Memory B cell (primary cell): ENCODE measurements around the gene EXOC2.

Experiments used
- ATAC-seq: fragments of 150-1000 bp; cut with Tn5 transposase; 2 replicates; pipeline ENCODE4 v1.10.0; 2021; ENCODE audit warnings: low read depth, mild to moderate bottlenecking, moderate library complexity
- DNase-seq, 2 donors: peaks; one replicate each; pipeline ENCODE4 v3.0.0; 2022; ENCODE audit warnings: low spot score in 2 of 2
- H3K27ac Mint-ChIP-seq: one replicate; pipeline ENCODE4 v1.8.0; 2022; ENCODE audit warnings: mild to moderate bottlenecking, moderate library complexity, mixed read lengths
- H3K27me3 Mint-ChIP-seq: one replicate; pipeline ENCODE4 v1.8.0; 2022; ENCODE audit warnings: mixed read lengths
- H3K36me3 Mint-ChIP-seq: one replicate; pipeline ENCODE4 v1.8.0; 2022; ENCODE audit warnings: mild to moderate bottlenecking, mixed read lengths
- H3K4me1 Mint-ChIP-seq: one replicate; pipeline ENCODE4 v1.8.0; 2022; ENCODE audit warnings: mixed read lengths
- H3K4me3 Mint-ChIP-seq: one replicate; pipeline ENCODE4 v1.8.0; 2022; ENCODE audit warnings: mild to moderate bottlenecking, moderate library complexity, mixed read lengths
- H3K9me3 Mint-ChIP-seq: one replicate; pipeline ENCODE4 v1.8.0; 2022; ENCODE audit warnings: mixed read lengths

Gene EXOC2

DNA sequence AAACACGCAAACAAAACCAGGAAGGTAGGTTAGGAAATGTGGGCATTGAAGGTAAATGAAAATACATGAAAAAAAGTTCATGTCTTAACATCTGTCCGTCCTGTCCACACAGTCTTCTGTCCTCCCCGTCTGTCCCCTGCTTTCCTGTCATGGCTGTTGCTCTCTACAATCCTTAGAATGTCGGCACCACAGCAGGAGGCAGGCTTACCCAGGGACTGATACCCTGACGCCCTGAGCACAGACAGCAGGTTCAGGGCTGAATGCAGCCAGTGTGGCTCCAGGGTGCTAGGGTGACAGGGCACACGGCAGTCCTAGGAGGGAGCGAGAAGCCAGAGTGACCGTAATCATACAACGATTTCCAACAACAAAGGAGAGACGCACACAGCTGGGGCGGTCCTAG, 177.7 kb downstream of the EXOC2 start:
- peaks cover 2% of the 10 kb centered on the region for H3K9me3 Mint-ChIP-seq

DNA sequence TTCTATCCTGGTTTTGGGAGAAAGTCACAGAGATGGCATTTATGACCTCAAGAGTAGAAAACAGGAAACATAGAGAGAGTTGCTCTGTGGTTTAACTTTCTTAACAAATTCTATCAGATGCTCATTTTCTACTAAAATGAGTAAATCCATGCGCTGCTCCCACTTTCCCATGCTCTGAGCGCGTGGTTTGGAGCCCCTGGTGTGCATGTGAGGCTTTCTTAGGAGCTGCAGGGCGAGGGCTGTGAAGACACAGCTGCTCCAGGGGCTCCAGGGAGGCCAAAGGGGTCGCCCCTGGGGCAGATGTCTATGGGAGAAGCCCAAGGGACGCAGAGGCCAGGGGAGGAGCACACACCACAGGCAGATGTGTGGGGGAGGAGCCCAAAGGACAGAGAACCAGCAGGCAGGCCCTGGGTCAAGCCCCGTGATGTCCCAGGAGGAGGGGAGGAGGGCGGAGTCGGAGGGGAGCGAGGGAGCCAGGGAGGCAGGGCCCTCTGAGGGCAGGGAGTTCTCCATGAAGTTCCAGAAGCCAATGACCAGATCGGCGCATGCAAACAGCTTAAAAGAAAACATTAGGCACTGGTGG, 178.5 kb downstream of the EXOC2 start:
- Mint-ChIP-seq H3K4me3 (no peak overlapping the region), H3K27me3 (no peaks in the 10 kb centered on the region), H3K27ac (no peak overlapping the region), H3K9me3 (peaks cover 2% of the 10 kb centered on the region), H3K36me3 (peaks cover 16% of the 10 kb centered on the region), H3K4me1 (peaks cover 4% of the 10 kb centered on the region)
- DNase-seq = no peak
- ATAC-seq = no peak

More for the DNA sequence above, 177.7 kb downstream of the EXOC2 start:
- ATAC-seq = no peak
- DNase-seq = no peak
- H3K4me3 Mint-ChIP-seq = no peak overlapping the region
- no peaks in the 10 kb centered on the region for H3K27me3 Mint-ChIP-seq
- H3K27ac Mint-ChIP-seq = no peak overlapping the region
- H3K4me1 Mint-ChIP-seq = peaks cover 4% of the 10 kb centered on the region
- peaks cover 16% of the 10 kb centered on the region for H3K36me3 Mint-ChIP-seq

DNA sequence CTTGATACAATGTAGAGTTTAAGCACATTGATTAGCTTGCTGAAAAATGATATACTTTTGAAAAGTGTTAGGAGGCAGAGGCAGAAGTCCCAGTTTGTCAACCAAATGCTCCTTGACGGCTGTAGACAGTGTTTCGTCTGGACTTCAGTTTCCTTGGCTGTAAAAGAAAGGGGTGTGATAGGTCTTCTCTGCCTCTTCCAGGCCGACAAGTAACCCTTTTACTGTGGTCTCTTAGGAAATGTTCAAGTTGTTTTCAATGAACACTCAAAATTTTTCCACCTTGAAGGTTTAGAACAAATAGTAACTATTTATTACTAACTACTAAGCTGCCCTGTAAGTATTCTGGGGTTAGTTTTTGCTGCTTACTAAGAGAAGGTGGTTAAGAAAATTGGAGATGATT, 179.0 kb downstream of the EXOC2 start:
- no peak overlapping the region for H3K4me3 Mint-ChIP-seq
- H3K9me3 Mint-ChIP-seq = peaks cover 2% of the 10 kb centered on the region
- no peaks in the 10 kb centered on the region for H3K27me3 Mint-ChIP-seq
- DNase-seq (no peak), ATAC-seq (no peak)
- H3K36me3 Mint-ChIP-seq = peaks cover 16% of the 10 kb centered on the region
- no peak overlapping the region for H3K27ac Mint-ChIP-seq
- H3K4me1 Mint-ChIP-seq = peaks cover 7% of the 10 kb centered on the region

DNA sequence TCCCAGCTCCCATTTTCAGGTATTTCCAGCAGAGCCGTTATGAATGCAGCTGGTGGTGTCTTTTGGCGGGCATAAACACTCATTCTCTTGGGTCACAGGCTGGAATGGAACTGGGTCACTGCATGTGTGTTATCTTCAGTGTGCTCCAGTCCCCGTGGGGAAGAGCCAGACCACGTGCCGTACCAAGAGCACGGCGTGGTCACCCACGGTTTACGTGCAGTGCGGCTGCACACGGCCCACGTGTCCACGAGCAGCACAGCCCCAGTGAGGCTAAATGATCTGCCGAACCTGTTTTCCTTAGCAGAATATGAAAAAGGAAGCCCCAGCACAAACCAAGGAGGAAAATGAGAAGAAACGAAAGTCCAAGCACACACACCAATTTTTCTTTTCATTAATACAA, 179.9 kb downstream of the EXOC2 start:
- no peak for DNase-seq
- Mint-ChIP-seq H3K4me1 (peaks cover 10% of the 10 kb centered on the region), H3K27ac (no peak overlapping the region), H3K36me3 (peaks cover 18% of the 10 kb centered on the region), H3K4me3 (no peak overlapping the region), H3K27me3 (no peaks in the 10 kb centered on the region), H3K9me3 (peaks cover 2% of the 10 kb centered on the region)
- ATAC-seq = no peak

DNA sequence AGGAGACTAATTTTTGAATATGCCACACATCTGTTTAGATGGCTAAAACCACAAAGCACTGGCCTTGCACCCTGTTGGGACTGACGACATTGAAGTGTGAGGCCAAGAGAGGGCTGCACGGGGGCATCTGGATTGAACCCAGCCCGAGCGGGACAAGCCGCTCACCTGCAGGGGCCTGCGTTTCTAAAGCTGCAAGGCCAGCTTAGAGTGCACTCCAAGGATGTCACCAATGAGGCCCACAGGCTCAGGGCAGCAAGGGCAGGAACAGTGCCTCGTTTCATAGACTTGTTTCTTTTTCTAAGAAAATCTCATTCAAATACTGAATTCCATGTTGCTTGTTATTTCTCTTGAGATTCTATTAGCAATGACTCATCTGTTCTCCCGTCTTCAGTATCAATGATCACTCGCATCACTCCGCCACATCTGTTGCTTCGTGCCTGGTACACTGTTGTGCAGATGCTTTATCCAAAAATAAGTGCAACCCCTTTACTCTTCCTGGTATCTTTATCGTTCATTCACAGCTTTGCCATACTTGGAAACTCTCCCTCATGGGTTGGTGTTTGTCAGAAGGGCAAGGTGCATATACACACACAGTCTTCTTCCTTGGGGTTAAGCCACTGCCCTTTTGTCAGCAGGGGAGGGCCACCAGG, 181.3 kb downstream of the EXOC2 start:
- ATAC-seq (no peak), DNase-seq (no peak)
- Mint-ChIP-seq H3K36me3 (peaks cover 10% of the 10 kb centered on the region), H3K4me3 (no peak overlapping the region), H3K27ac (no peak overlapping the region), H3K4me1 (peaks cover 14% of the 10 kb centered on the region), H3K9me3 (no peaks in the 10 kb centered on the region), H3K27me3 (no peaks in the 10 kb centered on the region)

DNA sequence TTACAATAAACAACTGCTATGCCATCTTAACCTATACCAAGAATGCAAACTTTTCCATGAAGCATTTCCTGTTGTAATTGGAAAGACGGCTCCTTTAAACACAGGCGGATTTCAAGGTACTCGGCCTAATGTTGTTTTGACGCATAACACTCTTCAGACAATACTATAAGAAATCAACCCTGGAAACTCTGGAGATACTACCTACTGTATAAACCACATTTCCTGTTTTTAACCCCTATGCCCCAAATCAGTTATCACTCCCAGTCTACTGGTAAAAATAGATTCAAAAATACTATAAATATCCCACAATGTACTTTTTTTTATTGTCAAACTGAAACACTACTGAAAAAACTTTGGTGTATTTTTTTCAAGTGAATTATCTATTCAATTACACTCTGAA, 183.3 kb downstream of the EXOC2 start:
- Mint-ChIP-seq H3K27ac (no peak overlapping the region), H3K27me3 (no peaks in the 10 kb centered on the region), H3K4me3 (no peak overlapping the region), H3K9me3 (no peaks in the 10 kb centered on the region), H3K4me1 (peaks cover 19% of the 10 kb centered on the region), H3K36me3 (peaks cover 7% of the 10 kb centered on the region)
- ATAC-seq (no peak), DNase-seq (no peak)

DNA sequence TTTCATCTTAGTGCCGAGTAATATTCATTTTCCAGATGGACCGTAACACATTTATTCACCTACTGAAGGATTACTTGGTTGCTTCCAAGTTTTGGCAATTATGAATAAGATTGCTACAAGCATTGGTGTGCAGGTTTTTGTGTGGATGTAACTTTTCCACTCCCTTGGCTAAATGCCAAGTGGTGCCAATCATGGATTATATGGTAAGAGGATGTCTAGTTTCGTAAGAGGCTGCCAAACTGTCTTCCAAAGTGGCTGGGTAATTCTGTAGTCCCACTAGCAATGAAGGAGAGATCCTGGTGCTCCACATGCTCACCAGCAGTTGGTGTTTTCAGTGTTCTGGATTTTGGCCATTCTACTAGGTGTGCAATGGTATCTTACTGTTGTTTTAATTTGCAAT, 184.3 kb downstream of the EXOC2 start:
- peaks cover 19% of the 10 kb centered on the region for H3K4me1 Mint-ChIP-seq
- H3K27ac Mint-ChIP-seq = no peak overlapping the region
- no peaks in the 10 kb centered on the region for H3K27me3 Mint-ChIP-seq
- H3K9me3 Mint-ChIP-seq = no peaks in the 10 kb centered on the region
- ATAC-seq = no peak
- DNase-seq = no peak
- peaks cover 12% of the 10 kb centered on the region for H3K36me3 Mint-ChIP-seq
- no peak overlapping the region for H3K4me3 Mint-ChIP-seq

DNA sequence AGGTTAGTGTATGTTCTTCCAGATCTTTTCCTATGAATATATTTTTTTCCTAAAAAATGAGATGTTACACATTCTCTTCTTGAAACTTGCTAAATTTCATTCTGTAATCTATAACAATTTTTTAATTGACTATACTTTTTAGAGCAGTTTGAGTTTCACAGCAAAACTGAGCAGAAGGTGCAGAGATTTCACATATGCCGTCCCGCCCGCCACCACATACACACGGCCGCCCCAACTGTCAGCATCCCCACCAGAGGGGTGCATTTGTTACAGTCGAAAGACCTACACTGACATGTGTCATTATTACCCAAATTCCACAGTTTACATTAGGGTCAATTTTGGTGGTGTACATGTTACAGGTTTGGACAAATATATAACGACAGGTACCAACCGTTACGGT, 184.9 kb downstream of the EXOC2 start:
- H3K9me3 Mint-ChIP-seq = no peaks in the 10 kb centered on the region
- H3K4me3 Mint-ChIP-seq = no peak overlapping the region
- H3K27ac Mint-ChIP-seq = no peak overlapping the region
- peaks cover 19% of the 10 kb centered on the region for H3K4me1 Mint-ChIP-seq
- no peak for DNase-seq
- H3K36me3 Mint-ChIP-seq = peaks cover 12% of the 10 kb centered on the region
- no peaks in the 10 kb centered on the region for H3K27me3 Mint-ChIP-seq
- no peak for ATAC-seq

DNA sequence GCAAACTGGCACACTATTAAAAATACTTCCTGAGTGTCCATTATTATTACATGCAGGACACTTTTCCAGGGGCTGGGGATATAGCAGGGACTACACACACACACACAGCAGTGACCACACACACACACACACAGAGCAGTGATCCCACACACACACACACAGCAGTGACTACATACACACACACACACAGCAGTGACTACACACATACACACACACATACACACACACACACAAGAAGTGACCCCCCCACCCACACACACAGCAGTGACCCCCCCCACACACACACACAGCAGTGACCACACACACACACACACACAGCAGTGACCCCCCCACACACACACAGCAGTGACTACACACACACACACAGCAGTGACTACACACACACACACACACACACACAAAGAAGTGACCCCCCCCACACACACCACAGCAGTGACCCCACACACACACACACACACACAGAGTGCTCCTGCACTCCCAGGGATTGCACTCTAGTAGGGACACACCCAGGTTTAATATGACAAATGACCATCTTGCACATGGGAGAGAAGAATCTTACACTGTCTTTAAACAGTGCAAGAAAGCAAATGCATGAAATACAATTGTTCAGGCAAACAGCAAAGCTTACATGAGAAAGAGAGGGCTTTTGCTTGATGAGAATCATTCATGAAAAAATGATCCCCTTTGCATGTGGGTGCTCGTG, 185.9 kb downstream of the EXOC2 start:
- Mint-ChIP-seq H3K4me1 (peaks cover 26% of the 10 kb centered on the region), H3K36me3 (peaks cover 12% of the 10 kb centered on the region)

DNA sequence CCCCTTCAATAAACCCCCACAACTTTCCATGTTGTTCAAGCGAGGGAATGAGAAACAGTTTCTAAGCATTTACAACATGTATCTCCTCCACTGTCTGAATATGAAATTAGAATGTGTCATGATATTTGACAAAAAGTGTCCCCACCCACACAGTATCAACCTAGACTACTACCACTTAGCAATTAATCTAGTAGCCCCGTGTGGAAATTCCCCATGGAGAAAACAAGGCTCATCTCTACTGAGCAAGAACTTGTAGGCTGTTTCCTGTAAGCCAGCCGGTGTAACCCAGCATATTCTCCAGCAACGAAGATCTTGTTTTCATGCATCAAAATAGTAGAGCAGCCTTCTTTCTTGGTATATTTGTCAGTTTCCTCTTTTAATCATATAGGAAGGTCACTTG, 186.4 kb downstream of the EXOC2 start:
- peaks cover 31% of the 10 kb centered on the region for H3K4me1 Mint-ChIP-seq
- no peak overlapping the region for H3K4me3 Mint-ChIP-seq
- H3K27ac Mint-ChIP-seq = peak overlapping the region; percentile 31

More for the DNA sequence above, 185.9 kb downstream of the EXOC2 start:
- Mint-ChIP-seq H3K27me3 (no peaks in the 10 kb centered on the region), H3K9me3 (no peaks in the 10 kb centered on the region), H3K27ac (peak overlapping the region; percentile 48), H3K4me3 (no peak overlapping the region)
- ATAC-seq (no peak), DNase-seq (no peak)

DNA sequence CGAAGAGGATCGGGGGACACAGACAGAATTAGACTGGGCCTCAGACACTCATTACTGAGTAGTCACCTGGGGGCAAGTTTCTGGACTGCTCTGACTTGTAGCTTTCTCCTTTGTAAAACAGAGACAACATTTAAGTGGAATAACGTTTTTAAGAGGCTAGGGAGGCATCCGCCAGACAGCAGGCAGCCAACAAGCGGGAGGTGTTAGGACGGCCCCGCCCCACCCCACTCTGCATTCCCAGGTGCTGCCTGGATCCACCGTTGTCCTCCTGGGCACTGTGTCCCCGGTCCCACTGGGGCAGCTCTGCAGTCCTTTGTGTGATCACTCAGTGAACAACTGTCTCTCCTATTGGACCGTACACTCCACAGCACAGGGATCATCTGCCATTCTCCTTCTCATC, 187.6 kb downstream of the EXOC2 start:
- DNase-seq = no peak
- Mint-ChIP-seq H3K4me3 (no peak overlapping the region), H3K27ac (no peak overlapping the region), H3K36me3 (peaks cover 9% of the 10 kb centered on the region), H3K9me3 (no peaks in the 10 kb centered on the region), H3K4me1 (peaks cover 35% of the 10 kb centered on the region), H3K27me3 (no peaks in the 10 kb centered on the region)
- ATAC-seq = no peak

More for the DNA sequence above, 186.4 kb downstream of the EXOC2 start:
- no peak for DNase-seq
- Mint-ChIP-seq H3K36me3 (peaks cover 9% of the 10 kb centered on the region), H3K27me3 (no peaks in the 10 kb centered on the region), H3K9me3 (no peaks in the 10 kb centered on the region)
- ATAC-seq = no peak

DNA sequence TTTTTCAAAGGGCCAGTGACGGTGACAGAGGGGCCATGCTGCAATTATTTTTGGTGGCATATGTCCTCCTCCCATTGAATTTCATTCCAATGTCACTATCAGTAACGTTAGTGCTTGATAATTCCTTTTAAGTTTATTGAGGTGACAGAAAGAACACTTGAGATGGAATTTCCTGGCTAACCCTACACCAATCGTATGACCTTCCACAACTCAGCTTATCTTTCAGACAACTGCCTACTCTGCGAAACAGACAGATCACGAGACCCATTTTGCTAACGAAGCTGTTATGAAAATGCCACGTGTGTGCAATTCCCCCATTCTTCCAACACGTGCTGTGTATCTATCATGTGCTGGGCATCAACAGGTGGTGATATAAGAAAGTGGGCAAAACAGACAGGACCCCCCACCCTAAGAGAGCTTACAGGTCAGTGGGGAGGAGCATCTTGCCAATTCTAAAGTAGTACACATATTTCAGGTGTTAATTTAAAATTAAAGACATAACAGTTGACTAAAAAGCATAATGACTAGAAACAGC, 188.4 kb downstream of the EXOC2 start:
- Mint-ChIP-seq H3K27ac (no peak overlapping the region), H3K36me3 (peaks cover 9% of the 10 kb centered on the region), H3K4me1 (peaks cover 36% of the 10 kb centered on the region), H3K9me3 (no peaks in the 10 kb centered on the region), H3K4me3 (no peak overlapping the region), H3K27me3 (no peaks in the 10 kb centered on the region)
- DNase-seq = no peak
- ATAC-seq = no peak

DNA sequence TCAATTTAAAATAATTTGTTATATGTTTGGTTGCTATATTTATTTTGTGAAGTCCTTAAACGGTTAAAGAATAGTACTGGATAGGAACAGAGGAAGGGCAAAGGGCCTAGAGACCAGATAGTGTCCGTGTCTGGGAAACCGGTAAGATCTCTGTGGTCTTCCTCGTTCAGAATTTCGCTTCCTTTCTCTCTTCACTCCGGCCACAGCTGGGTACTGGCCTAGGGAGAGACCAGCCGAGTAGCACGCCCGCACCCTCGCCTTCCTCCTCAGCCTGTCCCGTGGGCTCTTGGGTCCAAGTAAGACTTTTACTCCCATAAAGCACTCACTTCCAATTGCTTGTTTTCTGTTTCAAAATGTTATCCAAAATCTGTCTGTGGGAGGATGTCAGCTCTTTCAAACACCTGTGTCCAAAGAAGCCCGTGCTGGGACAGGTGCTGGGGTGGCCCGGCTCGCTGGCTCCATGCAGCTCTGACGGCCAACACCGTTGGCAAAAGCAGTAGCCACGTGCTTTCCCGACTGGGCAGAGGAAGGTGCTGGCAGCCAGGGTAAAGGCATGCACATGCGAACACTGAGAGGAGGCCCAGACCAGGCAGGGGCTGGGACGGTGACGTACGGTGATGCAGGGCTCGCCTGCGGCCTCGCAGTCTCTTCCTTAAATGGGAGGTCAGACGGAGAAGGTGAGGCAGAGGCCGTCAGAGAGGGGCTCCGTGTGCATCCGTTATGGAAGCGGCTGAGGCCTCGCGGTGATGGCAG, 189.2 kb downstream of the EXOC2 start:
- DNase-seq (no peak), ATAC-seq (no peak)
- no peak overlapping the region for H3K4me3 Mint-ChIP-seq
- no peaks in the 10 kb centered on the region for H3K9me3 Mint-ChIP-seq
- peaks cover 39% of the 10 kb centered on the region for H3K4me1 Mint-ChIP-seq
- no peaks in the 10 kb centered on the region for H3K27me3 Mint-ChIP-seq
- H3K27ac Mint-ChIP-seq = peak overlapping the region; percentile 84
- H3K36me3 Mint-ChIP-seq = peaks cover 9% of the 10 kb centered on the region

DNA sequence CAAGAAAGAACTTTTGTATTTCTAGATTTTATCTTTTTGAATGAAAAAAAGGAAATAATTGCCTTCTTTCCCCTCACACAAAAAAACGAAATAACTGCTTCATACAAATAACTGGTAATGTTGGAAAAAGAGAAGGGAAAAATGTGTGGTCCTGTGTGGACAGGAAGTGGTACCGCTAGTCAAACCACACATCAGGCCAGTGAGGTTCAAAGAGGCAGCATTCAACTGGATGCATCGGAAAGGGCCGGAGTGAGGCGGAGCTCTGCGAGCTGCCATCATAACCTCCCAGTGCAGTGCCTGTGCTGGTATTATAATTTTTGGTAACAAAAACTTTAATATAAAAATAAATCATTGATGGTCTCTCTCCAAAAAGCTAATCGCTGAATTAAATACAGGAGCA, 190.2 kb downstream of the EXOC2 start:
- Mint-ChIP-seq H3K9me3 (no peaks in the 10 kb centered on the region), H3K27me3 (no peaks in the 10 kb centered on the region), H3K4me3 (no peak overlapping the region), H3K4me1 (peaks cover 40% of the 10 kb centered on the region), H3K36me3 (peaks cover 5% of the 10 kb centered on the region), H3K27ac (peak overlapping the region; percentile 84)
- DNase-seq (no peak), ATAC-seq (no peak)
